GM21529 (cell line): Measurements from ENCODE around the gene TPH2.

Experiments
- ATAC-seq: cut with Tn5 transposase; IDR thresholded peaks from one replicate; pipeline ENCODE4 v1.9.1; 2021; ENCODE audit not compliant: unreplicated experiment

Gene TPH2

DNA sequence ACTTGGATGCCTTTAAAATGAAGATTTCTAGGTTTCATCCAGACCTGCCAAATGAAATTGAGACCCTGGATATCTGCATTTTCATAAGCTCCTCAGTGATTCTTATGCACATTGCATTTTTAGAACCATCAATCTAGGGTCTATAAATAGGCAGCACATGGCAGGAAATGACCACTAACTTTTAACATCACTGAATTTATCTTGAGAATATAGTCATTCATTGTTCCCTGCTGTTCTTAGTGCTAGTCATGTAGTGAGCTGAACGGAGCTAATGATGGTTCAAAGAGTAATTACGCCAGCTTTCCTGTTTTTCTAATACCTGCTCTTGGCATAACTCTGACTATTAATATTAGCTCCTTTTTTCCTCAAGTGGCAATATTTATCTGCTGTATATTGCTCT is 91.6 kb downstream of the TPH2 start:
- ATAC-seq, result no peak

DNA sequence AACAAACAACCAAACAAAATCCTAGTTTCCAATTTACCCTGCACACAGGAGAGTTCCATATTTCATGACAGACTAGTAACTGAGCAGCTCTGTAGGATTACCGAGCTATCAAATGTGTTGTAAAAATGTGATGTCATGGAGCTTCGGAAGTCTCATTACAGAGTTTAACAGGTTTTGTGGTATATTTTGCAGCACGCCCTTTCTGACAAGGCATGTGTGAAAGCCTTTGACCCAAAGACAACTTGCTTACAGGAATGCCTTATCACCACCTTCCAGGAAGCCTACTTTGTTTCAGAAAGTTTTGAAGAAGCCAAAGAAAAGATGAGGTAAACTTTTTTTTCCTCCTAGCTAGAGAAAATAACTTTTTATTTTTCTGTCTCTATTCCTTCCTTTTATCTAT is 92.4 kb downstream of the TPH2 start:
- ATAC-seq, result no peak

DNA sequence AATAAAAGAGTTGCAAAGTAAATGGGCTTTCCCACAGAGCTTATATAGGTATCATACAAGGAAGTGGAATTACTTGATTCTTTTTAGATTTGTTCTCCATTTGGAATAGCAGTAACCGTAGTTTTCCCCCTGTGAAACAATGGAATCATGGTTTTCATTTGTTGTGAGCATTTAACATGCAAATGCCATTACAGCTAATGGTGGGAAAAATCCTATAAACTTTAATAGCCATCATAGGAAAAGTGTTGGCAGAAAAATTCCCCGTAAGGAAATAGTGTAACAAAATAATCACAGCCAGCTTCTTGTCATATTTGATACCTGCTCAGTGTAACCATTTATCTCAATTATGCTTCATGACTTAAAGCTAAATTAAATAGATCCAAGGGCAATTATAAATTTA is 95.3 kb downstream of the TPH2 start:
- no peak for ATAC-seq

DNA sequence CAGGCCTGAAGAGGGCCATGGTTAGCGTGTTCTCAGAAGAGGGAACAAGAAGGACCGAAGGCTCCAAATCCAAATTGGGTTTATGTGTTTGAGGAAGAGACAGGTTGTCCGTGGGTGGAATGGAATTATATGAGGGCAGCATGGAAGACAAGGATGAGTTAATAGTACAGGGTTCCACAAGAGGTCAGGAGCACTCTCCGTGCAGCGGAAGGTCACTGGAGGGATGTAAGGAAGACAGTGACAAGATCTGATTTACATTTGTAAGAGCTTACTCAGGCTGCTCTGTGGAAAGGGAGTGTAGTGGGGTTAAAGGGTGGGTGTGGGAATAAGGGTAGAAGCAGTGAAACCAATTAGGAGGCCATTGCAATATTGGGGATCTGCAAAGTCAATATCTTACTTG is 97.0 kb downstream of the TPH2 start:
- ATAC-seq, result no peak

DNA sequence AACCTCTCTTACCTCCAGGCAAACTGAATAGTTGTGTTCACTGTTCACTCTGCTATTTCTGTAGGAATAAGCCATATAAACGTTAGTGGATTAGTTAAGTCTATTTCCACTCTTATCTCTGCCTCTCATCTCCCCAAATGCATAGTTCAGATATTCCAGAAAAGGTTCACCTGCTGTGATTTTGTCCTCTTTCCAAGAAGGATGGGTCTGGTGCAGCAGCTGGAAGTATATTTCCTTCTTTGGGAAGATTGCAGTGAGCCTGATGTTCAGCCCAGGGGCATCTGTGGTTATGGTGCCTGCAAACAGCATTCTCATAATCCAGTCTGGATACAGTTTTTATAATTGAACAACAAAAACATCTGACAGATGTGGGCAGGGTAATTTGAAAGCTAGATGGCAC is 97.7 kb downstream of the TPH2 start:
- ATAC-seq, result no peak

DNA sequence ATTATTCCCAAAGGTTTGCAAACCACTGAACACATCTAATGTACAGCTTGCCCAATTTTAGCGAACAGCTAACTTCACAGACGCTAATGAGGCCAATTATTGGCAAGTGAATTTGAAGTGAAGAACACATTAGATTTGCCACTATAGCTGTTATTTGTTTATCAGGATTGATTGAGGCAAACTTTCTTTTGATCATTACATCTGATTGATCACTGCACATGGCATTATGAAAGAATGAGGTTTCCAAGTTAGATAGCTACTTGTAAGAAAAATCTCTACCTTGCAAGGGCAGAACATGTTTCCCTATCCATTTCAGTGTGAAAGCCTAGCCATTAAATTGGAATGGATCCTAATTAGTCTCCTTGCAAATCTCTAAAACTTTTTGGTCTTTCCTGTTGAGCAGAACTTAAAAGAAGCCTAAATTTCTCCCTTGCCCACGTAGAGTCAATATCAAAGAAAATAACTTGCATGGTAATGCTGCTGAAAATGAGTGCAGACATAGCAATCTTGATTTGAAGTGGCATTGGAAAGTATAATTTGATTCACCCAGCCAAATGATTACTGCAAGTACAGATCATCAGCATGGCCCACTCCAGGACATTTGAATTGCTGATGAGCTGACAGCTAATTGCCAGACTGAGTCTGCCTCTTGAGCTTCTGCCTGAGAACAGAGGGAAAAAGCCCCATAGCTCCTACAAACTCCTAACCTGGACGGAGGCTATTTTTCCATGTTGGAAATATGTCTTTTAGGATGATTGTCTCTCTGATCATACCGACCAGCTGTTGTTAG is 98.6 kb downstream of the TPH2 start:
- no peak for ATAC-seq

DNA sequence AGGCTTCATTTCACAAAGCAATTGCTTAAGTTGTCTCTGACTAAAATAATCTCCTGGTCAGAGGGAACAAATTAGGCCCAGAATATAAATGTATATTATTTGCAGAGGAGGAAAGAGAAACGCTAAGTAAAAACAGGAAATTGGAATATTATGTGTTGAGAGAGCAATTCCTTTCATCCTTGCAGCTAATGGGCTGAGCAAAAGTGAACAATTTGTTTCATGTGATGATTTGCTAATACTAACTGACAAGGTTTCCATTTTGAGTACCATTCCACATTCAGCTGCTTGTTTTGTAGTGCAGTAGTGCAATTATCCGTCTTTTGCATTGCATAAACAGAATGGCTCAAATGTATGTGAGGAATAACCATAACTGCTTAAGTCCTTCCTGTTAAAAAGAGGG is 103.2 kb downstream of the TPH2 start:
- no peak for ATAC-seq

DNA sequence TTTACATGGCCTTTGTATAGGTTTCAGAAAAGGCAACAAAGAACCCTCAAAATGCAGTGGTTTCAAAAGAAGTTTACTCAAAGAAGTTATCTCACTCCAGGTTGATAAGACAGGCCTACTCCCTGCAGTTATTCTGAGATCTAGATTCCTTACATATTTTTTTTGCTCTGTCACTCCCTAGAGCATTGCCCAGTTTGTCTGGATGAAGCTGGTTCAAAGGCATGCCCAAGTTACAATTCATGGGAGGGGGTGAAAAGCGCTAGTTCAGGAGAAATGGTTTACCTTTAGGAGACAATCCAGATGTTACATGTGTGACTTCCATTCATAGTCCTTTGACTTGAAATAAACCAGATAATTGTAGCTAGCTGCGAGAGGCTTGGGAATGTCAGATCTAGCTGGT is 115.0 kb downstream of the TPH2 start:
- ATAC-seq, result no peak

DNA sequence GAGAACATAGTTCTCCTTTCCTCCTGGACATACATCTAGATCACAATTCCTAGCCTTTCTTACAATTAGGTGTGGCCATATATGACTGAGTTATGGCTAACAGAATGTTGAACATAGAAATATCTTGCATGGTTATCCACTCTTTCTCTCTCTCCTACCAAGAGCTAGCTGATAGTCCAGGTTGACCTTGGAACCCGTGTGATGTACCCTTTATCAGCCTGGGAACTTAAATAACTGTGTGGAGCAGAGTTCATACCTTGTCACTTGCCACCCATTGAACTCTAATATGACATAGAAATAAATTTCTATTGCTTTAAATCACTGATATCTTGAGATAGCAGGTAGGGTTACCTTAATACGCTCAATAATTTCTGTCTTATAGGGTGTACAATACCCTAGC is 115.9 kb downstream of the TPH2 start:
- no peak for ATAC-seq

DNA sequence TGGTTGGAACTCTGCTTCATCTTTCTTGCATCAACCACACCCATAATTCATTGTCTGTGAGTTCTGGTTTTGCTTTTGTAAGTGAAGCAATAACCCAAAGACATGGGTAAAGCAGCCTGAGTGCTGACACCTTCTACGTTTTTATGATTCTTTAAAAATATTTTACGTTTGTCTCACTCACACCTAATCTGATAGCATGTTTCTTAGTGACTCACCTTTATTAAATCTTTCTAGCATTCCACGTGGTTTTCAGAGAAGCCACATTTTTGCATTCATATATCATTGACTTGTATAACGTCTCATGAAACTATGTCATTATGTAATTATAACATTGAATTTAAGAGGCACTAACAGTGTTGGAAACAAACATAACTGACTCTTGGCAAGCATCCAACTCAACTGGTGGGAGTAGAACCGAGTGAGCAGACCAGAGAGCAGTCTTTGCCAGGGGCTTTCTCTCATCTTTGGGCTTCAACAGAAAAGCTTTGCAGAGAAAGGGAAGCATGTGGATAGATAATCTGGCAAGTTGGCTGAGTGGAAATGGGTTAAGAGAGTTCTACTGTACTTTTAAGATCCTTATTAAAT is 118.8 kb downstream of the TPH2 start:
- no peak for ATAC-seq

DNA sequence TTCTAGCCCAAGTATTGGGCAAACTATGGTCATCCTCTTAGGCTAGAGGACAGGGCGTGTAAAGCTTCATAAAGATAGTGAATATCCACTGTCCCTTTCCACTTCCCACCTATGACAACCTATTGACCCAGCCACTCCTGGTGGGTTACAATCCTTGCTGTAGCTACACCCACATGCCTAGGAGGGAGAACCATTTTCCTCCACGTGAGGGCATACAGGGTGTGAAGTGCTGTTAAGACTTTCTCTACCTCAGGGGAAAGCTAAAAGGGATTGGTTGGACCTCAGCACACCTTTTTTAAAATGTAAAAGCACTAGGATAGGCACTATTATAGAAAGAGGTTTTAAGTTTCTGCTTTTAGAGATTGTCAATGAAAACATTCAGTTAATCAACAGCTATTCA is 124.4 kb downstream of the TPH2 start:
- ATAC-seq, result no peak

DNA sequence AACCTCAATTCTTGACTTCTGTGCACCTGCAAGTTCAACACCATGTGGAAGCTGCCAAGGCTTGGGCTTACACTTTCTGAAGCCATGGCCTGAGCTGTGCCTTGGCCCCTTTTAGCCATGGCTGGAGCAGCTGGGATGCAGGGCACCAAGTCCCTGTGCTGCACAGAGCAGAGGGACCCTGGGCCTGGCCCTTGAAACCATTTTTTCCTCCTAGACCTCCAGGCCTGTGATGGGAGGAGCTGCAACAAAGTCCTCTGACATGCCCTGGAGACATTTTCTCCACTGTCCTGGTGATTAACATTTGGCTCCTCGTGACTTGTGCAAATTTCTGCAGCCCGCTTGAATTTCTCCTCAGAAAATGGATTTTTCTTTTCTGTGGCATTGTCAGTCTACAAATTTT is 132.4 kb downstream of the TPH2 start:
- no peak for ATAC-seq

DNA sequence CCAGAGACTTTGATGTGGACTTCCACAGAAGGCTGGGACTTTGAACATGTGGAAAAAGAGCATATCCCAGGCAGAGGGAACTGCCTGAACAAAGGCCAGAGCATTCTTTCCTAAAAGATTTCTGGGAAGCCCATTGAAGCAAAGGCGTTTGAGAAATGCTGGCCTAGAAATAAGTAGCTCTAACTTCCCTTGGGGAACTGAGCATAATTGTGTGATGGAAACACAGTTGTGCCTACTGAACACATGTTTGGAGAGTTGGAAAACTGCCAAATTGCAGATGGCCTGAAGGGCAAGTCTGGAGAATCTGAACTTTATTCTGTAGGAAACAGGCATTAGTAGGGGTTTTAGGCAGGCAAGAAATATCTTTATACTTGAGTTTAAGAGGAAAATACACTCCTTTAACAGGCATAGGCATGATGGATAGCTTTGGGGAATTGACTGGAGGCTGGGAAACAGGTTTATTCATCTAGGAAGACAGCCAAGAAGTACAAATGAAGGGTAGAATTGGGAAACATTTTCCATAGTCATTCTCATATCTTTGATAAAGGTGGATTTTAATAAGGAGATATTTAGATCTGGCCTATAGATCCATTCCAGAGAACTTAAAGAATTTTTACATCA is 134.1 kb downstream of the TPH2 start:
- ATAC-seq, result no peak

DNA sequence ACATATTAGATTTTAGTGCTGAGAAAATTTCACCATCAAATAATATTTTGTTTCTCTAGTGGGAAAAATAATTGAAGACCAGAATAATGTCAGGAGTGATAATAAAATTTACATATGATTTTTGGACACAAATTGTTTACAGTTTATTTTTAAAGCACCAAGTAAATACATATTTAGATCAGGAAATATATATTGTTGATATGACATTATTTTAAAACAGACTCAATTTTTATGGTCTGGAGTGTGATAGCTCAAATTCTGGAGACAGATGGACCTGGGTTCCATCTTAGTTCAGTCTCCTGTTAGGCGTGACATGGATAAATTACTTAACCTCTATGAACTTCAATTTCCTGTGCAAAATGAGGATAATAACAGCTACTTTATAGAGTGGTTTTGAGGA is 135.4 kb downstream of the TPH2 start:
- no peak for ATAC-seq

DNA sequence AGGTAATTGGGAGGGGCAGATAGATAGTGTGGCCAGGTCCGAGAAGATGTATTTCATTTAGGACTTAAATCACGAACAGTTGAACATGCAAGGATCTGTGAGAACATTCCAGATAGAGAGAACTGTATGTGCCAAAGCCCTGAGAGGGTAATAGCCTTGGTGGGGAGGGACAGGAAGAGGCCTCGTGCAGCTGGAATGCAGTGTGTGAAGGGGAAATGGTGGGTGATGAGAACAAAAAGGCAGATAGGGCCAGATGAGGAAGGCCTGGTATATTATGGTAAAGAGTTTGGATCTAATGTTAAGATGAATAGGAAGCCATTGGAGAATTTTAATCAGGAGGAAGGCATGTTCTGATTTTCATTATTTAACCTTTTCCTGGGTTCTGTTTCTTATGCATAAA is 136.3 kb downstream of the TPH2 start:
- ATAC-seq, result no peak

DNA sequence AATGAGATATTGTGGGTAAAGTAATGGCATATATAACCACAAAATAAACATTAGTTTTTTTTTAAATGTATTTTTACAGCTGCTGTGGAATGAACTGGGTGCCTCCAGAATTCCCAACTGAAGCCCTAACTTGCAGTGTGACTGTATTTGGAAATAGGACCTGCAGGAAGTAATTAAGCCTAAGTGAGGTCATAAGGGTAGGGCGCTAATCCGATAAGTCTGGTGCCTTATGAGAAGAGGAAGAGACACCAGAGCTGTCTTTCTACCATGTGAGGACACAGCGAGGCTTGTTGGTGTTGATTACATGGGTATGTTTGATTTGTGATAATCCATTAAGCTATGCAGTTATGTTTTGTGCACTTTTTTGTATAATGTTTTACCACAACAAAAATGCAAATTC is 136.8 kb downstream of the TPH2 start:
- no peak for ATAC-seq

DNA sequence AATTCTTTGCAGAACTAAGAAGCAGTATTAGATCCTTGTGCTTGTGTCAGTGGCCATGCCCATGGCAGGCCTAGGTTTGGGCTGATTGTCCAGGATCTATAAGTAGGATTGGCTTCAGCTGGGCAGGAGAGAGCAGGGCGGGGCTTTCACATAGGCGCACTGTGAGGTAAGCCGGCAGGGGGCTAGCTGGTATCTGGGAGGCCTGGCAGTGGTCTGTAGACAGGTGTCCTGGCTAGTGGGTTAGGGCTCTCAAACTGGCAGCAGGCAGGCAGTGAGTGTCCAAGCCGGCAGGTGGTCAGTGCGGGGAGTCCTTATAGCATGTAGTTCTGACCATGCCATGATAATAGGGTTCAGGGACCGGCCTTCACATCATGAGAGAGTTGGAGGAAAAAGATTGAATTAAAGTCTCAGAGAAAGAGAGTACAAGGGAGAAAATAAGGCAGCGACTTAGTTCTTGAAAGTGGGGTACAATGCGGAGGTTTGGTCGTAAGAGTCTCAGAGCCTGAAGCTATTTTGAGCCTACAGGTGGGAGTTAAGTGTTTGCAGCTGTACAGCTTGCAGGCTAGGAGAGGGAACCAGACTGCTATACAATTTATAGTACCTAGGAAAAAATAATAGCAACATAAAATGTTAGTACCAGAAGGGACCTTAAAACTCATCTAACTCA is 137.4 kb downstream of the TPH2 start:
- ATAC-seq, result no peak

DNA sequence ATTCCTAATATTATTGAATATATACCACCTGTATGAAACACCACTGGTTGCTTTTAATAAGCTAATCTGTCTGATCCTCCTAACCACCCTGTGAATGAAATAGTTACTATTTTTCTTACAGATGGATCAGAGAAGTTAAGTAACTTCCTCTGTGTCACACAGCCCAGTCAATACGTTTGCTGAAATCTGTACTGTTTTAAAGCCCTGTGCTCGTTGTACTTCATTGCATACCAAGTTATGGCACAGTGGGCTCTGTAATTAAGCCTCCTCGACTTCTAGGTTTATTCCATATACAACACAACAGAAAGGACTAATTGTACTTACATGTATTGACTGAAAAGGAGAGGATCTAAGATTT is 137.9 kb downstream of the TPH2 start:
- no peak for ATAC-seq

DNA sequence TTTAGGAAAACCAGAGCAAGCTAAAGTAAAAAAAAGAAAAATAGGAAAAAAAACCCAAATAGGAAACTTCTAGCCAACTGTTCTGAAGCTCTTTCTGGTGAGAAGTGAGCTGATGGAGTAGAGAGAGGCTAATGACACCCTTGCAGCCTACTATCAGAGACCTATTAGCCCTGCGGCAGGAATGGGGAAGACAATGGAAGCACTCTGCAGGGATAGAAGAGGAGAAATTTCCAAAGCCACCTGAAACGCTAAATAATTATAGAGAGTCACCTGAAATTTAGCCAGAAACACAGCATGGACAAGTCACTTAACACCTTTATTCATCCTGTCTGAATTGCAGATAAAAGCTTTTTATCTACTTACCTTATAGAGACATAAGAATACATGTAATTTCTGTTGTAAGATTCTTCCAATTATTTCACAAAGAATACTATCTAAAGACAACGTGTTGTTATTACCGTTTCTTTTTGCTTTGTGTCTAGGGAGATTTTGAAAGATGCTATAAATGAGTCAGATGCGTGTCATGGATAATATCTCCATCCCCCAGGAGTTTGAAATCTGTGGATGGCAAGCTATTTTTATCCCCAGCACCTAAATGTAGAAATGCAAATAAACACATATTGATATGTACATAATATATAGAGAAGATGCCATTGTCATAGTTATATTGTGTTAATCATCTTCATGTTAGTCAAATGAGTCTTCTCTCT is 138.6 kb downstream of the TPH2 start:
- no peak for ATAC-seq

DNA sequence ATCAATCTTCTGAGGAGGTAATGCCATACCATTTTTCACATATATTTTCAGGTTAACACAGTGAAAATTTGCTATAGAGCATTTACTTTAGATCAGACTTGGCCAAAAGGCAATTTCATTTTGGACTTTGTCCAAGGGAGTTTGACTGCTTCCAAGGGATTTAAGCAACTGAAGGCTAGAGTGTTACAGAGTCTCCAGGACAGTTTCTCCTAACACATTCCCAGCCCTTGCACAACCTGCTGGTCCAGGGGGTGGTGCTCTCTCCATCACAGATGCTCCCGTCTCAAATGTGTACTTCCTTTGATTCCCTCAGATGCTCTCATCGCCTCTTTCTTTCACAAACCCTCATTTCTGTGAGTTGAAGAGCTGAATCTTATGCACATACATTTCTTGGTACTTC is 143.1 kb downstream of the TPH2 start:
- no peak for ATAC-seq
